IMR-90 (cell line): ENCODE measurements around the gene UPB1. TPM values are rescaled to one million over a fixed set of nuclear protein-coding genes. Genes with fewer than 3 reads are reported as not detected.

ENCODE experiments used
- ATAC-seq: fragments of 200-7000 bp; cut with Tn5 transposase; 2 replicates; pipeline ENCODE4 v1.9.1; 2020; ENCODE audit warnings: low read depth, mild to moderate bottlenecking, moderate library complexity
- BruUV-seq: library from RNA; stranded (reverse); fragments of 400-500 nt; replicated peaks from 2 replicates; lab custom pipeline; 2021; lab: Mats Ljungman, UMichigan
- CTCF ChIA-PET: fragments of 300-600 bp; formaldehyde crosslinking; extraction: SDS; loops from one replicate; lab custom pipeline; 2021; ENCODE audit warnings: antibody characterized with exemption; lab: Yijun Ruan, JAX
- POLR2A ChIA-PET: fragments of 300-600 bp; sonication (Branson Sonifier 250); formaldehyde crosslinking; loops from one replicate; lab custom pipeline; 2022; ENCODE audit warnings: antibody characterized with exemption; ENCODE audit not compliant: unreplicated experiment; lab: Charles Lee
- DNase-seq: peaks from one replicate; pipeline ENCODE4 v3.0.0; 2013
- H2AFZ ChIP-seq: replicated peaks from 2 replicates; pipeline ENCODE3; 2013; ENCODE audit warnings: low read length, mild to moderate bottlenecking; ENCODE audit not compliant: poor library complexity
- H2AK5ac ChIP-seq: 2 replicates; pipeline ENCODE4 v1.6.1; 2013; ENCODE audit warnings: low read depth, low read length, inconsistent platforms
- H2AK9ac ChIP-seq: replicated peaks from 2 replicates; pipeline ENCODE3; 2013; ENCODE audit warnings: mild to moderate bottlenecking, low read depth, low read length, moderate library complexity; ENCODE audit not compliant: poor library complexity
- H2BK120ac ChIP-seq: 2 replicates; pipeline ENCODE4 v1.6.1; 2013; ENCODE audit warnings: low read depth, low read length, inconsistent platforms
- H2BK15ac ChIP-seq: 3 replicates; pipeline ENCODE4 v1.6.1; 2013; ENCODE audit warnings: low read depth, low read length, inconsistent platforms
- H2BK20ac ChIP-seq: 2 replicates; pipeline ENCODE4 v1.6.1; 2013; ENCODE audit warnings: low read depth, mild to moderate bottlenecking, inconsistent platforms, low read length, moderate library complexity
- H2BK5ac ChIP-seq: 2 replicates; pipeline ENCODE4 v1.6.1; 2013; ENCODE audit warnings: mild to moderate bottlenecking, low read depth, low read length, inconsistent platforms; ENCODE audit not compliant: poor library complexity, severe bottlenecking
- H3K14ac ChIP-seq: replicated peaks from 2 replicates; pipeline ENCODE4 v1.6.1; 2013; ENCODE audit warnings: low read depth, low read length, inconsistent platforms
- H3K18ac ChIP-seq: 2 replicates; pipeline ENCODE4 v1.6.1; 2013; ENCODE audit warnings: low read depth, low read length, control low read depth
- H3K23ac ChIP-seq: 2 replicates; pipeline ENCODE4 v1.6.1; 2013; ENCODE audit warnings: low read depth, low read length, inconsistent platforms
- H3K27ac ChIP-seq: 2 replicates; pipeline ENCODE4 v1.5.1; 2013; ENCODE audit warnings: mild to moderate bottlenecking, control low read depth, low read length; ENCODE audit not compliant: insufficient read depth
- H3K27me3 ChIP-seq: 2 replicates; pipeline ENCODE4 v1.6.1; 2013; ENCODE audit warnings: low read length; ENCODE audit not compliant: control insufficient read depth, insufficient read depth
- H3K36me3 ChIP-seq: 2 replicates; pipeline ENCODE4 v1.6.1; 2013; ENCODE audit warnings: low read length, mixed read lengths; ENCODE audit not compliant: control insufficient read depth, insufficient read depth
- H3K4ac ChIP-seq: 2 replicates; pipeline ENCODE4 v1.6.1; 2013; ENCODE audit warnings: low read depth, low read length, inconsistent platforms
- H3K4me1 ChIP-seq: 2 replicates; pipeline ENCODE4 v1.6.1; 2013; ENCODE audit warnings: low read length, mixed read lengths; ENCODE audit not compliant: control insufficient read depth, insufficient read depth
- H3K4me2 ChIP-seq: 2 replicates; pipeline ENCODE4 v1.6.1; 2013; ENCODE audit warnings: low read depth, mild to moderate bottlenecking, control low read depth, low read length, moderate library complexity
- H3K4me3 ChIP-seq: 2 replicates; pipeline ENCODE4 v1.5.1; 2013; ENCODE audit warnings: low read depth, mild to moderate bottlenecking, control low read depth, low read length, moderate library complexity; ENCODE audit not compliant: insufficient read depth
- H3K56ac ChIP-seq: 2 replicates; pipeline ENCODE4 v1.6.1; 2013; ENCODE audit warnings: low read length, inconsistent platforms; ENCODE audit not compliant: insufficient read depth; ENCODE audit errors: extremely low read depth
- H3K79me1 ChIP-seq, 2 experiments: 2 replicates each; pipeline ENCODE4 v1.6.1; 2013; ENCODE audit warnings: low read length in 2 of 2, inconsistent platforms in 1 of 2, low read depth in 1 of 2
- H3K9ac ChIP-seq: 2 replicates; pipeline ENCODE4 v1.6.1; 2013; ENCODE audit warnings: low read depth, low read length, control low read depth
- H3K9me1 ChIP-seq: 2 replicates; pipeline ENCODE4 v1.6.1; 2013; ENCODE audit warnings: low read length, inconsistent platforms; ENCODE audit not compliant: insufficient read depth
- H3K9me3 ChIP-seq: 2 replicates; pipeline ENCODE4 v1.6.1; 2013; ENCODE audit warnings: low read length; ENCODE audit not compliant: control insufficient read depth, insufficient read depth
- H4K20me1 ChIP-seq: 2 replicates; pipeline ENCODE4 v1.6.1; 2013; ENCODE audit warnings: low read length, inconsistent platforms; ENCODE audit not compliant: insufficient read depth
- H4K5ac ChIP-seq: 2 replicates; pipeline ENCODE4 v1.6.1; 2013; ENCODE audit warnings: mild to moderate bottlenecking, low read depth, low read length, control low read depth
- H4K8ac ChIP-seq, 2 experiments: 2 replicates each; pipeline ENCODE4 v1.6.1; 2013; ENCODE audit warnings: low read depth in 2 of 2, low read length in 2 of 2, control low read depth in 1 of 2, inconsistent platforms in 1 of 2
- H4K91ac ChIP-seq: 2 replicates; pipeline ENCODE4 v1.6.1; 2013; ENCODE audit warnings: low read depth, low read length, inconsistent platforms; ENCODE audit not compliant: insufficient read depth
- CHD1 ChIP-seq: IDR thresholded peaks from 2 replicates; pipeline ENCODE4 v1.6.1; 2012; ENCODE audit warnings: low read depth, low read length, improper control_type of control experiment
- FOS ChIP-seq: fragments of 150-350 bp; IDR thresholded peaks from 2 replicates; pipeline ENCODE4 v1.6.1; 2016; ENCODE audit warnings: low read depth, low read length
- MXI1 ChIP-seq: IDR thresholded peaks from 2 replicates; pipeline ENCODE4 v1.6.1; 2012; ENCODE audit warnings: low read depth, mild to moderate bottlenecking, low read length, moderate library complexity, borderline replicate concordance
- NFE2L2 ChIP-seq: fragments of 150-350 bp; IDR thresholded peaks from 2 replicates; pipeline ENCODE4 v1.6.1; 2016; ENCODE audit warnings: low read depth, mild to moderate bottlenecking, low read length
- RAD21 ChIP-seq: IDR thresholded peaks from 2 replicates; pipeline ENCODE4 v1.6.1; 2012; ENCODE audit warnings: low read length, improper control_type of control experiment
- RCOR1 ChIP-seq: IDR thresholded peaks from 2 replicates; pipeline ENCODE4 v1.6.1; 2012; ENCODE audit warnings: mild to moderate bottlenecking, low read length, improper control_type of control experiment; ENCODE audit not compliant: insufficient replicate concordance
- SMC3 ChIP-seq: fragments of 150-350 bp; IDR thresholded peaks from 2 replicates; pipeline ENCODE4 v1.6.1; 2016; ENCODE audit warnings: low read depth, mild to moderate bottlenecking, antibody characterized with exemption, low read length, moderate library complexity
- WGBS, 2 experiments: methylation state at CpG; one replicate each; pipeline versions ENCODE4 v1.1.5 to v1.1.7; 2013; ENCODE audit warnings: missing lambda C conversion rate in 2 of 2; ENCODE audit not compliant: insufficient read length in 1 of 2; ENCODE audit errors: extremely low coverage in 2 of 2; 5-methylcytosine and 5-hydroxymethylcytosine counted together
- dilution Hi-C: fragments of 300-500 bp; cut with HindIII; formaldehyde crosslinking; loops from one replicate; pipeline ENCODE4 v1.14.3; 2018; ENCODE audit warnings: low sequenced_read_pairs; ENCODE audit not compliant: unreplicated experiment
- in situ Hi-C: fragments of 300-500 bp; cut with MboI; formaldehyde crosslinking; loops from 3 replicates; pipeline ENCODE4 v1.14.3; 2019; ENCODE audit warnings: low sequenced_read_pairs, inconsistent platforms, mixed read lengths
- intact Hi-C: fragments of 100-400 bp; cut with micrococcal nuclease; formaldehyde crosslinking; loops from 2 replicates; pipeline ENCODE4 v1.10.0; 2022
- polyA plus RNA-seq, 3 experiments: library from polyadenylated mRNA; depleted of rRNA; stranded (reverse); fragments of >200 nt; gene quantifications; 2 replicates each; pipeline ENCODE4 v1.2.3, GENCODE V29; 2012; ENCODE audit warnings: low replicate concordance in 1 of 3
- total RNA-seq: library from RNA; depleted of rRNA; stranded (reverse); fragments of >200 nt; gene quantifications from 2 replicates; pipeline ENCODE4 v1.2.3, GENCODE V29; 2012
- TF ChIP-seq, protein P1 (sequence below): fragments of 150-350 bp; IDR thresholded peaks from 2 replicates; pipeline ENCODE4 v1.6.1; 2016; ENCODE audit warnings: low read depth, mild to moderate bottlenecking, low read length, moderate library complexity, borderline replicate concordance

Gene UPB1
- total and polyA plus RNA-seq, 2 of the 4 experiments (the other 2 are of a cell fraction) = under 0.01 to 0.02 TPM

DNA sequence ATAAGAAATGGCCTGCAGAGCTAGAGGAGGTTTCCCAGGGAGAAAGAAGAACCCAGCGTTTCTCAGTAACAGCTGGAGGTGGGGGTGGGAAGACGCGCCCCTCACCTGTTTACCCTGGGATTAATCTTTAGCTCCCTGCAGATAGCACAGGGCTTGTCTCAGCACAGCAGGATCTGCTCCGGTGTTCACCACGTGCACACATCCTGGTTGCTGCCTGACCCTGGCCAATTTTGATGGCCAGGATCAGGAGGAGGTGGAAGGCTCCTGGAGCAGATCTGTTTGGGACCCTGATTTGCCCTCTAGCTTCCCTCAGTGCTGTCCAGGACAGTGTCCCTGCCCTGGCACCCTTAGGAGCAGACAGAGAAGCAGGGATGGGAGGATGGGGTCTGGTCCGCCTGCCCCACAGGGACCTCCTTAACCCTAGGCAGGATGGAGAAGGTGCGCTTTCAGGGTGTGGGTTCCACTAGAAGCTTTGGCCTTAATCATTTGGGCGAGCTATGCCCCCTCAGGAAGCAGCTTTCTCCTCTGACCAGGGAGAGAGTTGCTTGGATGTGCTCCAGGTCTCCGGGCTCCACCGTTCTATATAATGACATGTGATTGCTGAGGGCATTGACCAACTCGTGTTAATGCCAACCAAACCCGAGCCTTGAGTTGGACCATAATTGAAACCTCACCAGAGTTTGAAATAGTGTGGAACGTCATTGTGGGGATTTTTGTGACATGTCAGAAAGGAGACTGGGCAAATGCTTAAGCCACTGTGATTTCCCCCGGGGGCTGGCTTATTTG, 19.3 kb downstream of the UPB1 start:
- Histone ChIP-seq H3K4me2 (no peak overlapping the region), H3K23ac (no peak overlapping the region), H2BK120ac (no peak overlapping the region), H2BK20ac (no peak overlapping the region), H2AFZ (no peak overlapping the region), H3K4ac (no peak overlapping the region), H2BK15ac (no peak overlapping the region), H4K91ac (no peak overlapping the region), H3K14ac (no peak overlapping the region), H3K9ac (no peak overlapping the region), H4K20me1 (no peaks in the 10 kb centered on the region), H3K18ac (no peak overlapping the region), H4K5ac (no peak overlapping the region), H3K9me3 (no peaks in the 10 kb centered on the region), H3K36me3 (no peaks in the 10 kb centered on the region), H2AK5ac (peak overlapping the region; percentile 49; the same call in 1 of the 2 replicates), H3K9me1 (0 out of 2 replicates have a peak, but pooled peaks cover 4% of the 10 kb centered on the region), H3K27ac (no peak overlapping the region), H2BK5ac (no peak overlapping the region), H3K4me1 (peaks cover 13% of the 10 kb centered on the region), H2AK9ac (no peak overlapping the region), H3K79me1 (no peaks in the 10 kb centered on the region), H4K8ac (no peak overlapping the region), H3K56ac (no peak overlapping the region), H3K4me3 (no peak overlapping the region), H3K27me3 (peaks cover 9% of the 10 kb centered on the region)
- intact Hi-C loops = no loop called here
- CTCF ChIA-PET = no interaction called here
- POLR2A ChIA-PET = no interaction called here
- no TSS peak for BruUV-seq
- in situ Hi-C loops = no loop called here
- no peak for DNase-seq
- TF ChIP-seq FOS (no peak), RCOR1 (no peak), MXI1 (no peak), CHD1 (no peak), SMC3 (no peak), NFE2L2 (no peak), RAD21 (no peak)
- TF ChIP-seq, protein P1, sequence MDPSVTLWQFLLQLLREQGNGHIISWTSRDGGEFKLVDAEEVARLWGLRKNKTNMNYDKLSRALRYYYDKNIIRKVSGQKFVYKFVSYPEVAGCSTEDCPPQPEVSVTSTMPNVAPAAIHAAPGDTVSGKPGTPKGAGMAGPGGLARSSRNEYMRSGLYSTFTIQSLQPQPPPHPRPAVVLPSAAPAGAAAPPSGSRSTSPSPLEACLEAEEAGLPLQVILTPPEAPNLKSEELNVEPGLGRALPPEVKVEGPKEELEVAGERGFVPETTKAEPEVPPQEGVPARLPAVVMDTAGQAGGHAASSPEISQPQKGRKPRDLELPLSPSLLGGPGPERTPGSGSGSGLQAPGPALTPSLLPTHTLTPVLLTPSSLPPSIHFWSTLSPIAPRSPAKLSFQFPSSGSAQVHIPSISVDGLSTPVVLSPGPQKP = no peak
- dilution Hi-C loops = no loop called here
- WGBS, 2 experiments = 90% methylated on average over 4 of the region's 14 CpGs; no CpG with 5 or more reads in 1 of the 2 experiments
- no peak for ATAC-seq
